ENCODE results near the gene IMMP2L. TPM values are rescaled to one million over a fixed set of nuclear protein-coding genes. Genes with fewer than 3 reads are reported as not detected.

Gene IMMP2L
- polyA plus RNA-seq, 1 donor = 21.0 TPM

DNA sequence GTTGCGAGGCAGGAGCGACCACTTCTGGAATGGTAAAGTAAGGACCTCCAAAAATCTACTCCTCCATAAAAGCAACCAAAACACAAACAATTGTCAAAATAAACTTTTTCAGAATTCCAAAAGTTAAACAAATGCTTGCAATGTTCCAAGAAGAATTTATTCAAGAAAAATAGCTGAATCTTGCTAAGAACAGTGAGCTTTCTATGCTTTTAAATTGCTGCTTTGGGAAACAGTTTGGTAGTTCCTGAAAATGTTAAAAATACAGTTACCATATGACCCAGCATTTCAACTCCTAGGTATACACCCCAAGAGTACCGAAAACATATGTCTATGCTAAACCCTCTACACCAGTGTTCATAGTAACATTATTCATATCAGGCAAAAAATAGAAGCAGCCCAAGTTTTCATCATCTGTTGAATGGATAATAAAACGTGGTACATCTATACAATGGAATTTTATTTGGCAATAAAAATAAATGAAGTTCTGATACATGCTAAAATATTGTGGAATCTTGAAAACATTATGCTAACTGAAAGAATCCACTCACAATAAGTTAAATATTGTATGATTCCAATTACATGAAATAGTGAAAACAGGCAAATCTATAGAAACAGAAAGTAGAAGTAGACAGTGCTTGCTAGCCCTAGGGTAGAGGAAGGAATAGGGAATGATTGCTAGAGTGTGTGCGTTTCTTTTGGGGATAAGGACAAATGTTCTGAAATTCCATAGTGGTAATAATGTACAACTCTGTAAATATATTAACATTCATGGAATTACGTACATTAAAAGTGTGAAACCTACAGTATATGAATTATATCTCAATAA is 414.4 kb downstream of the IMMP2L start:
- Histone ChIP-seq H3K36me3 (ENCODE audit: control insufficient read depth, insufficient read depth, low read length) (no peaks in the 10 kb centered on the region), H3K4me3 (ENCODE audit: low read length) (no peak overlapping the region), H3K27ac (ENCODE audit: low read length) (no peak overlapping the region), H3K9me3 (ENCODE audit: control insufficient read depth, low read depth, low read length) (no peaks in the 10 kb centered on the region), H3K27me3 (ENCODE audit: control insufficient read depth, insufficient read depth, low read length) (no peaks in the 10 kb centered on the region), H3K4me1 (ENCODE audit: control insufficient read depth, insufficient read depth, low read length) (no peaks in the 10 kb centered on the region)
- 96% methylated on average over 3 of the region's 6 CpGs for WGBS (ENCODE audit: insufficient coverage, low lambda C conversion rate)
- no peak for DNase-seq

DNA sequence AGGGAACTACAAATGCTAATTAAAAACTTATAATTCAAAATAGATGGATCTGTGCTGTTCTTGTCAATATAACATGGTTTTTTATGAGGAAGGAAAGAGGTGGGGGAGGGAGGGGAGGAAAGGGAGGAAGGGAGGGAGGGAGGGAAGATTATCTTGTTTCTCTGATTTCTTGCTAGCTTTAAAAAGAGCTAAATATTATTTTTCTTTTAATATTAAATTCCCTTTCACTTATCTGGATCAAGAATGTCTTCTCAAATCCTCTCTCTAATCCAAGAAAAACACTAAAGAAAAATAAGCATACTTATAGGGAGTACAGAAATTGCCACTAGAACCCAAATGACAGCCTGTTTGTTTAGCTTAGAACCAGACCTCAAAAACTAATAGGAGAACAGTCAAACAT is 416.2 kb downstream of the IMMP2L start:
- H3K27me3 ChIP-seq (ENCODE audit: control insufficient read depth, insufficient read depth, low read length) = no peaks in the 10 kb centered on the region
- H3K27ac ChIP-seq (ENCODE audit: low read length) = no peak overlapping the region
- DNase-seq = no peak
- no peaks in the 10 kb centered on the region for H3K4me1 ChIP-seq (ENCODE audit: control insufficient read depth, insufficient read depth, low read length)
- no peaks in the 10 kb centered on the region for H3K36me3 ChIP-seq (ENCODE audit: control insufficient read depth, insufficient read depth, low read length)
- H3K4me3 ChIP-seq (ENCODE audit: low read length) = no peak overlapping the region
- no peaks in the 10 kb centered on the region for H3K9me3 ChIP-seq (ENCODE audit: control insufficient read depth, low read depth, low read length)

DNA sequence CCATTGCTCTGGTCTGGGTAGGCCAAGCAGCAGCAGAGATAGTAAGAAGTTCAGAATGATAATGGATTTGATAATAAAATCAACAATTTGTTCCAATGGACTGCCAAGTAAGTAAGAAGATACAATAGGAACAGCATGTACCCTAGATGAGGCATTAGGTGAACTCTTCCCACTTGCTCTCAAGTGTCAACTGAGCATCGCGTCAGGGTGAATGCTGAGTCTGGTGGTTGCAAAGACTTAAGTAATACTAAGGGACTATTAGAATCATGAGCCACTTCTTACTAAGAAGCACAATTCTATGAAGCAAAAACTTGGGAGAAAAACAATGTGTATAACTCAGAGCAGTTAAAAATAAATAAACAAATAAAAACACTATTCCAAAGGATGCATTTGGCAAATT is 416.8 kb downstream of the IMMP2L start:
- Histone ChIP-seq H3K9me3 (ENCODE audit: control insufficient read depth, low read depth, low read length) (no peaks in the 10 kb centered on the region), H3K27ac (ENCODE audit: low read length) (no peak overlapping the region), H3K4me3 (ENCODE audit: low read length) (no peak overlapping the region), H3K4me1 (ENCODE audit: control insufficient read depth, insufficient read depth, low read length) (no peaks in the 10 kb centered on the region), H3K36me3 (ENCODE audit: control insufficient read depth, insufficient read depth, low read length) (no peaks in the 10 kb centered on the region), H3K27me3 (ENCODE audit: control insufficient read depth, insufficient read depth, low read length) (no peaks in the 10 kb centered on the region)
- no peak for DNase-seq
- no CpG with 5 or more reads among the region's 2 CpGs for WGBS (ENCODE audit: insufficient coverage, low lambda C conversion rate)

DNA sequence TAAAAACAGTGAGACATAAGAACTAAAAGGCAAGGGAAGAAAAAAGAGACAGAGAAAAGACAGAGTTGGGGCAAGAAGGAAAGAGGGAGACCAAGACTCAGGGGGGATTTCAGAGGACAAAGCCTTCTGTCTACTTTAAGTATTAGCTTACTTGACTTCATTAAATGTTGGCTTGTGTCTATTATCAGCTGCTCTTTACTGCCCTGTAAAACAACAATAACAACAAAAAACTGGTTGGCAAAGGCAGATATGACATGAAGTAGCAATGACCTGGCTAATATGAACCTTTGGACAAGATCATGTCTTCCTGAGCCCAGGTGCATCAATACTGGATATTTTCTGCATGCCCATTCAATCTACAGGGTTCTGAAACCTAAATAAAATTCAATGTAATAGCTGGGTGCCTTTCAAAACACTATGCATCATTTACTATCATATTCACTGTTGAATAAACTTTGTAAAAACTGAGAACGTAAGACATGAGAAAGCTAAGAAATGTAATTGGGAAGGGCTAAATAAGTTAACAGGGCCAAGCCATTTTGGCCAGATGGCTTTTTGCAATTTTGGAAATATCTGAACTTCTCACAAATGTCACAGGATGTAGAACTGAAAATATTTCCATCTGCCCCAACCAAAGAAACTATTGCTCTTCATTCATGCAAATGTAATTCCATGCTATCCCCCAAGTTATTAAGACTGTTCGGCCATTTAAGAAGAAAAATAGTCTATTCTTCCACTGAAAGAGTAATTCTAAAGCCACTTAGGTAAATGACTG is 422.0 kb downstream of the IMMP2L start:
- Histone ChIP-seq H3K27ac (ENCODE audit: low read length) (no peak overlapping the region), H3K36me3 (ENCODE audit: control insufficient read depth, insufficient read depth, low read length) (no peaks in the 10 kb centered on the region), H3K27me3 (ENCODE audit: control insufficient read depth, insufficient read depth, low read length) (no peaks in the 10 kb centered on the region), H3K4me3 (ENCODE audit: low read length) (no peak overlapping the region), H3K9me3 (ENCODE audit: control insufficient read depth, low read depth, low read length) (no peaks in the 10 kb centered on the region), H3K4me1 (ENCODE audit: control insufficient read depth, insufficient read depth, low read length) (no peaks in the 10 kb centered on the region)
- DNase-seq = no peak
- whole genome bisulfite sequencing (ENCODE audit: insufficient coverage, low lambda C conversion rate) = 100% methylated on average over 1 of the region's 2 CpGs

DNA sequence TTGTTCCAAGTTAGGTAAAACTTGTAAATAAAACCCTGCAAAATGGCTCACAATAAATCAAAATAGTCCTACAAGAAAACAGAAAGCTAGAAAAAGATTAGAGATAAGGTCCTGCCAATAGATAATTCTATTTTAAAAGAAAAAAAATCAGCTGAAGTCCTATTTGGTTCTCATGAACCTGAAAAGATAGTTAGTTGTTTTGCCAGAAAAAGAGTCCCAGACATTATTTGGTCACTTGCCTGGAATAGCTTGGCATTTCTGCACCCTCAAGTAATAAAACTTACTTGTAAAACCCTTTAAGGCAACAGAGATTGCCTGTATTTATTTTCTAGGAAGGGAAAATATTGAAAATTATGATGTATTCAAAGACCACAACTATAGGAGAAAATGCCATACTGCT is 423.7 kb downstream of the IMMP2L start:
- Histone ChIP-seq H3K9me3 (ENCODE audit: control insufficient read depth, low read depth, low read length) (no peaks in the 10 kb centered on the region), H3K4me3 (ENCODE audit: low read length) (no peak overlapping the region)

DNA sequence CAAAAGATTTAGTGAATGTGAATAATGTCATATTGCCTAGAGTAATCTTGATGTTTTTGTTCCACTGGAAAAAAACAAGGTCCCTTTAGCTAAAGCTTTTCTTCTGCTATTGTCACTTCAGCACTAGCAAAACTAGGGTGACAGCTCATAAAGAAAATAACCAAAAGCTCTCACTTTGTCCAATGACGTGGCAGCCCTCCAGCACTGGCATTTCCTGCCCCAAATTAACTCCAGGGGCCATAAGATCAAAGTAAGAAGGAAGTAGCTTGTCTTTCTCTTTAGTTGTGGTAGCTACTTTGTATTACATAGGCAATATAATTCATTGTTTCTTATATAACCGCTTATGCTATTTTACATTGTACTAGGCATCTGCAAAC is 424.1 kb downstream of the IMMP2L start:
- no peak overlapping the region for H3K4me3 ChIP-seq (ENCODE audit: low read length)
- DNase-seq = peak in 1 of 2 donors; percentile 8
- no peaks in the 10 kb centered on the region for H3K9me3 ChIP-seq (ENCODE audit: control insufficient read depth, low read depth, low read length)
- H3K4me1 ChIP-seq (ENCODE audit: control insufficient read depth, insufficient read depth, low read length) = no peaks in the 10 kb centered on the region
- WGBS (ENCODE audit: insufficient coverage, low lambda C conversion rate) = 100% methylated on average over 1 of the region's 2 CpGs
- no peaks in the 10 kb centered on the region for H3K27me3 ChIP-seq (ENCODE audit: control insufficient read depth, insufficient read depth, low read length)
- H3K27ac ChIP-seq (ENCODE audit: low read length) = no peak overlapping the region
- H3K36me3 ChIP-seq (ENCODE audit: control insufficient read depth, insufficient read depth, low read length) = no peaks in the 10 kb centered on the region

More for the DNA sequence above, 423.7 kb downstream of the IMMP2L start:
- no peaks in the 10 kb centered on the region for H3K27me3 ChIP-seq (ENCODE audit: control insufficient read depth, insufficient read depth, low read length)
- H3K27ac ChIP-seq (ENCODE audit: low read length) = no peak overlapping the region
- H3K4me1 ChIP-seq (ENCODE audit: control insufficient read depth, insufficient read depth, low read length) = no peaks in the 10 kb centered on the region
- no peaks in the 10 kb centered on the region for H3K36me3 ChIP-seq (ENCODE audit: control insufficient read depth, insufficient read depth, low read length)
- no peak for DNase-seq

DNA sequence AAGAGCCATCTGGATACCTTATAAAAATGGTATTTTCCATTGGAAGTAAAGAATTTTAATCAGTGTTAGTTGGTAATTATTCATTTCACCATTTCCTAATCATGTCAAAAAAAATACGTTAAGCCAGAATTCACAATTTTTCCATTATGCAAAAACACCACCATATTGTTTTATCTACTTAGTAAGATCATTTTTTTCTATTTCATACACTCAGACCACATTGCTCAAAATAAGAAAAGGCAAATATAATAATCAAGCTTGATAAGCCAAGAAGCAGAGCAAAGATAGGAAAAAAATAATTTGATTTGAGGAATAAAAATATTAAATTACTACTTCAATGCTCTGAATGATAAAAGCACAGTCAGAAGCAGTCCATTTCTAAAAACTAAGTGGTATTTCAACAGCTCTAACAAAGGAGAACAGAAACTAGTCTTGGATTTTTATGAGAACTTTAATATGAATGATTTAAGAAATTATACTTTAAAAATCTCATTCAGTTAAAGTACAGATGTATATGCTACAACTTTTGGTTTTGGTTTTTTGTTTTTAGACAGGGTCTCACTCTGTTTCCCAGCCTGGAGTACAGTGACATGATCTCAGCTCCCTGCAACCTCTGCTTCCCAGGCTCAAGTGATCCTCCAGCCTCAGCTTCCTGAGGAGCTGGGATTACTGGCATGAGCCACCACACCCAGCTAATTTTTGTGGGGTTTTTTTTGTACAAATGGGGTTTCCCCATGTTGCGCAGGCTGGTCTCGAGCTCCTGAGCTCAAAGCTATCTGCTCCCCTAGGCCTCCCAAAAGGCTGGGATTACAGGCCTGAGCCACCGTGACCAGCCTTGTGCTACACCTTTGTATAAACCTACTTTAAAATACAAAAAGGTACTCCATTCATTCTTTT is 424.7 kb downstream of the IMMP2L start:
- no peak for DNase-seq
- Histone ChIP-seq H3K4me1 (ENCODE audit: control insufficient read depth, insufficient read depth, low read length) (no peaks in the 10 kb centered on the region), H3K27ac (ENCODE audit: low read length) (no peak overlapping the region), H3K27me3 (ENCODE audit: control insufficient read depth, insufficient read depth, low read length) (no peaks in the 10 kb centered on the region), H3K9me3 (ENCODE audit: control insufficient read depth, low read depth, low read length) (no peaks in the 10 kb centered on the region), H3K36me3 (ENCODE audit: control insufficient read depth, insufficient read depth, low read length) (no peaks in the 10 kb centered on the region), H3K4me3 (ENCODE audit: low read length) (no peak overlapping the region)
- 71% methylated on average over 1 of the region's 4 CpGs for WGBS (ENCODE audit: insufficient coverage, low lambda C conversion rate)

DNA sequence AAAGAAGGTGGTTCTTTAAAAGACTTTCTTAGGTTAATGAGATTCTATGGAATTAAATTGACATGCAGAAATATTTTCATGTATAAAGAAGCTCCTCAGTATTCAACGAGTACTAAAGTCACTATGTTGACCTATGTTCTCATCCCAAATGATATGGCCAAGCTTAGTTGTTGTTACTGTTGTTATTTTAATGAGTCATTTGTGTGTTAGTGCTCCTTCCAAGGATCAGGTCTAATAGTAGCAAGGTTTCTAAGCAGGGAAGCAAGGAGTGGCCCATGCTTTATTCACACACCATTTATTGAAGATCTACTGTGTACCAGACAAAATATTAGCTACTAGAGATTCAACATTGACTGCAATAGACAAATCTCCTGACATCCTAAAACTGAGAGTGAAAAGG is 429.5 kb downstream of the IMMP2L start:
- DNase-seq = no peak
- Histone ChIP-seq H3K27me3 (ENCODE audit: control insufficient read depth, insufficient read depth, low read length) (no peaks in the 10 kb centered on the region), H3K36me3 (ENCODE audit: control insufficient read depth, insufficient read depth, low read length) (no peaks in the 10 kb centered on the region), H3K27ac (ENCODE audit: low read length) (no peak overlapping the region), H3K4me1 (ENCODE audit: control insufficient read depth, insufficient read depth, low read length) (no peaks in the 10 kb centered on the region), H3K9me3 (ENCODE audit: control insufficient read depth, low read depth, low read length) (no peaks in the 10 kb centered on the region), H3K4me3 (ENCODE audit: low read length) (no peak overlapping the region)
- no CpG with 5 or more reads among the region's 1 CpG for WGBS (ENCODE audit: insufficient coverage, low lambda C conversion rate)

DNA sequence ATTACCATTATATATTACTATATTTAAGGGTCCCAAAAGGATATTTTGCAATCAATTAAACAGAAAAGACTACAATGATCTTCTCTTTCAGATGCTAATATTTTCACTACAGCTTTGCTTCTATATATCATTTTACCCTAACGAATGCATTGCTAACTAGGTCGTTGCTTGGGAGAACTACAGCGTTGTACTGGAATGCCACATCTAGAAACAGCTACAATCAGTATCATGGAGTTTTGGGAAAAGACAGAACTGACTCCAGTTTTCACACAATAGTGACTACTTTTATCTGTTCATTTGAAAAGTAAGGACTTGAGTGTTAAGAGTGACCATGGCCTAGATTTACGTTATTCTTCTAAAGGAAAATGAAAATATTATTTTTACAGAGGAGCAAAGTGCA is 432.9 kb downstream of the IMMP2L start:
- DNase-seq = no peak
- WGBS (ENCODE audit: insufficient coverage, low lambda C conversion rate) = 80% methylated on average over 1 of the region's 4 CpGs

DNA sequence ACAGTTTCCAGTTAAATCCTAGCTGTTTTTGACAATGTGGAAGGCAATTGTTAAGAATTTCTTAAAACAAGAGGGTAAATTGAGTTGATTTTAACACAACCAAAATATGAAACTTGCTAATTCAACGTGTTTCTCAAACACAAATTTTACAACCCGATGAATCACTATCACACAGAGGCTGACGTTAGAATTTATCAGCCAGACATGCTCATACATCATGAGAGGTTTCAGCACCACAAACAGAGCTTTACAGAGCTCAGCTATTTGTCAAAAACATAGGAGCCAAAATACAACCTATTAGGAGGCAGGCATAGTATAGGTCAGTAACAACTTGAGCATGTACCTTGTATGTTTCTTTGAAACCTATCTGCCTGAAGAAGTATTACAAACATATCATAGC is 435.3 kb downstream of the IMMP2L start:
- no CpG with 5 or more reads among the region's 3 CpGs for WGBS (ENCODE audit: insufficient coverage, low lambda C conversion rate)
- Histone ChIP-seq H3K9me3 (ENCODE audit: control insufficient read depth, low read depth, low read length) (no peaks in the 10 kb centered on the region), H3K4me3 (ENCODE audit: low read length) (no peak overlapping the region), H3K4me1 (ENCODE audit: control insufficient read depth, insufficient read depth, low read length) (no peaks in the 10 kb centered on the region), H3K27me3 (ENCODE audit: control insufficient read depth, insufficient read depth, low read length) (no peaks in the 10 kb centered on the region), H3K27ac (ENCODE audit: low read length) (no peak overlapping the region), H3K36me3 (ENCODE audit: control insufficient read depth, insufficient read depth, low read length) (no peaks in the 10 kb centered on the region)
- DNase-seq = no peak

More for the DNA sequence above, 432.9 kb downstream of the IMMP2L start:
- no peak overlapping the region for H3K27ac ChIP-seq (ENCODE audit: low read length)
- H3K4me3 ChIP-seq (ENCODE audit: low read length) = no peak overlapping the region
- H3K9me3 ChIP-seq (ENCODE audit: control insufficient read depth, low read depth, low read length) = no peaks in the 10 kb centered on the region
- no peaks in the 10 kb centered on the region for H3K36me3 ChIP-seq (ENCODE audit: control insufficient read depth, insufficient read depth, low read length)
- H3K4me1 ChIP-seq (ENCODE audit: control insufficient read depth, insufficient read depth, low read length) = no peaks in the 10 kb centered on the region
- no peaks in the 10 kb centered on the region for H3K27me3 ChIP-seq (ENCODE audit: control insufficient read depth, insufficient read depth, low read length)
